Spleen (tissue), 11 donors: ENCODE measurements around the gene ADAMTSL3. TPM values are rescaled to one million over a fixed set of nuclear protein-coding genes. Genes with fewer than 3 reads are reported as not detected.

Source experiments
- DNase-seq: peaks from one replicate; pipeline ENCODE4 v3.0.0-alpha.2; 2020
- H3K27ac ChIP-seq, 8 donors: fragments of 200-600 bp; sonication (generic) in 7 of 8; 1 replicate in 4 of 8; 2 replicates in 4 of 8; pipeline versions ENCODE4 v1.5.0 to v1.8.0; 2016 to 2021; ENCODE audit warnings: inconsistent platforms in 4 of 8, mild to moderate bottlenecking in 4 of 8, moderate library complexity in 1 of 8
- H3K27me3 ChIP-seq, 7 donors: fragments of 200-600 bp; sonication (generic) in 6 of 7; replicated peaks in 1 of 7; 1 replicate in 4 of 7; 2 replicates in 3 of 7; pipeline versions ENCODE4 v1.5.0 to v1.8.0; 2016 to 2021; ENCODE audit warnings: inconsistent platforms in 3 of 7, mild to moderate bottlenecking in 1 of 7
- H3K36me3 ChIP-seq, 6 donors: fragments of 200-600 bp; sonication (generic) in 5 of 6; 1 replicate in 4 of 6; 2 replicates in 2 of 6; pipeline versions ENCODE4 v1.5.0 to v1.8.0; 2016 to 2021; ENCODE audit warnings: inconsistent platforms in 2 of 6
- H3K4me1 ChIP-seq, 6 donors: fragments of 200-600 bp; sonication (generic) in 5 of 6; 1 replicate in 3 of 6; 2 replicates in 3 of 6; pipeline versions ENCODE4 v1.5.0 to v1.8.0; 2016 to 2021; ENCODE audit warnings: inconsistent platforms in 3 of 6
- H3K4me3 ChIP-seq, 8 donors: fragments of 200-600 bp; sonication (generic) in 7 of 8; 1 replicate in 4 of 8; 2 replicates in 4 of 8; pipeline versions ENCODE4 v1.5.0 to v1.8.0; 2016 to 2021; ENCODE audit warnings: inconsistent platforms in 4 of 8, mild to moderate bottlenecking in 4 of 8, moderate library complexity in 2 of 8
- H3K9me3 ChIP-seq, 8 donors: fragments of 200-600 bp; sonication (generic) in 7 of 8; 1 replicate in 4 of 8; 2 replicates in 4 of 8; pipeline versions ENCODE4 v1.5.0 to v1.8.0; 2016 to 2021; ENCODE audit warnings: inconsistent platforms in 4 of 8
- CTCF ChIP-seq, 11 experiments: fragments of 200-600 bp in 7 of 11; fragments of 450-650 bp in 4 of 11; sonication (generic) in 4 of 11; IDR thresholded peaks in 8 of 11; conservative IDR thresholded peaks in 3 of 11; 1 replicate in 7 of 11; 2 replicates in 4 of 11; pipeline versions ENCODE4 v1.4.0 to v1.8.0; 2016 to 2021; ENCODE audit warnings: antibody characterized with exemption in 11 of 11, inconsistent platforms in 4 of 11, mild to moderate bottlenecking in 1 of 11
- POLR2A ChIP-seq, 3 donors: fragments of 450-650 bp; IDR thresholded peaks; one replicate each; pipeline ENCODE4 v1.5.1; 2017; ENCODE audit warnings: antibody characterized with exemption in 3 of 3, mild to moderate bottlenecking in 1 of 3
- POLR2AphosphoS5 ChIP-seq, 3 donors: sonication (generic); formaldehyde crosslinking; IDR thresholded peaks; one replicate each; pipeline ENCODE4 v1.5.1; 2017; ENCODE audit warnings: antibody characterized with exemption in 3 of 3
- whole genome bisulfite sequencing, 5 donors: extraction: QIAGEN DNeasy Blood & Tissue Kit in 3 of 5; methylation state at CpG; one replicate each; pipeline versions ENCODE4 v1.1.5 to v1.1.7; 2013 to 2018; 5-methylcytosine and 5-hydroxymethylcytosine counted together
- intact Hi-C: fragments of 100-400 bp; cut with DNase I; formaldehyde crosslinking; loops from one replicate; pipeline ENCODE4 v1.15.0; 2023; ENCODE audit warnings: low total_unique reads
- polyA plus RNA-seq, 3 donors: library from polyadenylated mRNA; stranded (reverse); fragments of 200-250 nt; gene quantifications; one replicate each; pipeline ENCODE4 v1.2.1, GENCODE V29; 2013
- total RNA-seq, 7 donors: library from RNA; depleted of rRNA in 3 of 7; stranded (reverse); fragments of >200 nt in 3 of 7; fragmentation: NEBNext Ultra II Directional in 4 of 7; extraction: Animal tissue kit (Norgen Biotek cat#: 25700) in 4 of 7; gene quantifications; one replicate each; pipeline versions ENCODE4 v1.1.0 to v1.2.1, GENCODE V29; 2016 to 2021
- donor health status: healthy with polysubstance abuse.
- donor health status: DM: no; HTN: no; CAD: no; lungs with moderate emphysema.
- donor health status: DM: no; HTN: no; CAD: no.
- donor health status: Bipolar disorder and iron deficiency.
- donor health status: healthy.
- donor health status: DM: no; HTN: no; CAD: no.
- donor health status: DM: yes; HTN: yes; CAD: no.

ADAMTSL3 gene
- total and polyA plus RNA-seq, 10 donors = 0.09 to 5.7 (median 2.9) TPM

DNA sequence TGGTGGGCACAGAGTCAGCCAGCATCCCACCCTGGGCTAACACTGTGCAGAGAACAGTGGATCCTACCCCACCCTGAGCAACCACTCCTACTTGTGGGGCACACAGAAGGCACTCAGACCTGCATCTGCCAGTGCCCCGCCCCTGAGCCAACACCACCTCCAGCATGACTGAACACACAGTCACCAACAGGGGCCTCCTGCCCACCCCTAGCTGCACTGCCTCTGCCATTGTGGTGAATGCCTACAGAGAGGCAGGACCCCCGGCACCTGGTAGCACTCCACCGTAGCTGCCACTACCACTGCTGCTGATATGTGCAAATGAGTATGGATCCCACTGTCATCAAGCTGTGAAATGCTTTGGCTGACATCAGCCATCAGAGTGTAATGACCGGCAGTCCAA, 123.1 kb downstream of the ADAMTSL3 start:
- H3K4me3 ChIP-seq = no peak overlapping the region
- WGBS, 5 donors = 80 to 97% (median 91%) methylated on average over 3 to 4 of the region's 4 CpGs
- intact Hi-C loops = no loop called here
- H3K27me3 ChIP-seq = peaks cover 0 to 17% (median 0%) of the 10 kb centered on the region in 7 donors
- H3K36me3 ChIP-seq = no peaks in the 10 kb centered on the region
- no peak overlapping the region for H3K27ac ChIP-seq
- no peak for DNase-seq
- peaks cover 0 to 9% (median 0%) of the 10 kb centered on the region in 8 donors for H3K9me3 ChIP-seq
- no peak for TF ChIP-seq POLR2A (IDR thresholded peaks at IDR 0.05)
- no peak for TF ChIP-seq POLR2AphosphoS5 (IDR thresholded peaks at IDR 0.05)
- no peak for TF ChIP-seq CTCF (IDR thresholded peaks at IDR 0.05 in 8 of 11, conservative IDR thresholded peaks at IDR 0.05 in 3 of 11)
- H3K4me1 ChIP-seq = no peaks in the 10 kb centered on the region

DNA sequence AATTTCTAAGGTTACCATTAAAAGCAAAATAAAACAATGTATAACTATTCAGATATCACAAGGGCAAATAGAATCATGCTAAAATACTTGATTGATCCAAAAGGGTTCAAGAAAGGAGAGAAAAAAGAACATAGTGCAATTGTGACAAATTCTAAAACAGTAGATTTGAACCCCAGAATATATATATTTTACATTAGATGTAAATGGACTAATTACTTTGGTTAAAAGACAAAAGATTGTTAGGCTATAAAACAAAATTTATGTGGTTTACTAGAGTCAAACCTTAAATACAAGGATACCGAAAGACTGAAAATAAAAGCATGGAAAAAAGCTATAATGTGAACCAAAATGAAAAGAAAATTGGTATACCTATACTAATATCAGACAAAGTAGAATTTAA, 129.3 kb downstream of the ADAMTSL3 start:
- H3K27ac ChIP-seq = no peak overlapping the region
- no peak for TF ChIP-seq CTCF (IDR thresholded peaks at IDR 0.05 in 8 of 11, conservative IDR thresholded peaks at IDR 0.05 in 3 of 11)
- no peak for TF ChIP-seq POLR2A (IDR thresholded peaks at IDR 0.05)
- TF ChIP-seq POLR2AphosphoS5 (IDR thresholded peaks at IDR 0.05) = no peak
- DNase-seq = no peak
- no peak overlapping the region for H3K4me3 ChIP-seq
- H3K27me3 ChIP-seq = no peaks in the 10 kb centered on the region
- intact Hi-C loops = no loop called here
- no peaks in the 10 kb centered on the region for H3K36me3 ChIP-seq
- peaks cover 0 to 22% (median 6%) of the 10 kb centered on the region in 8 donors for H3K9me3 ChIP-seq
- WGBS, 5 donors = 86 to 98% (median 91%) methylated on average over 1 of the region's 1 CpG
- H3K4me1 ChIP-seq = no peaks in the 10 kb centered on the region

- DNase-seq = no peak
- Histone ChIP-seq H3K4me3 (no peak overlapping the region), H3K4me1 (no peaks in the 10 kb centered on the region), H3K9me3 (peaks cover 0 to 17% (median 6%) of the 10 kb centered on the region in 8 donors), H3K36me3 (no peaks in the 10 kb centered on the region), H3K27ac (no peak overlapping the region), H3K27me3 (peaks cover 0 to 8% (median 0%) of the 10 kb centered on the region in 7 donors)
- TF ChIP-seq POLR2AphosphoS5 (IDR thresholded peaks at IDR 0.05) (no peak), CTCF (IDR thresholded peaks at IDR 0.05 in 8 of 11, conservative IDR thresholded peaks at IDR 0.05 in 3 of 11) (no peak), POLR2A (IDR thresholded peaks at IDR 0.05) (no peak)
- intact Hi-C loops = no loop called here
Measured at GRCh38 chr15:83784975-83785374, 131.1 kb downstream of the ADAMTSL3 start.

DNA sequence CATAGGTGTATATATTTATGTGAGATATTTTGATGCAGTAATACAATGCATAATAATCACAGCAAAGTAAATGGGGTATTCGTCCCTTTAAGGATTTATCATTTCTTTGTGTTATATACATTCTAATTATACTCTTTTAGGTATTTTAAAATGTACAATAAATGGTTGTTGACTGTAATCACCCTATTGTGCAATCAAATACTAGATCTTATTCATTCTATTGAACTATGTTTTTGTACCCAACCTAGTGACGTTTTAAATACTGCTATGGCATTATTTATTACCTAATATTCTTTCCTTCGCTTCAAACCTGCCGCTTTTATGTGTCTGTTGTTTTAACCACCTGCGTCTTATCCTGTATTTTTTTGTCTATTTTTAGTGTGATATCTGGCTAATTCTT, 132.4 kb downstream of the ADAMTSL3 start:
- Histone ChIP-seq H3K9me3 (peaks cover 0 to 17% (median 6%) of the 10 kb centered on the region in 8 donors), H3K4me3 (no peak overlapping the region), H3K36me3 (no peaks in the 10 kb centered on the region), H3K27me3 (peaks cover 0 to 10% (median 0%) of the 10 kb centered on the region in 7 donors), H3K27ac (no peak overlapping the region), H3K4me1 (no peaks in the 10 kb centered on the region)
- 79 to 93% (median 88%) methylated on average over 5 of the region's 5 CpGs for WGBS, 5 donors
- DNase-seq = no peak
- intact Hi-C loops = no loop called here
- TF ChIP-seq CTCF (IDR thresholded peaks at IDR 0.05 in 8 of 11, conservative IDR thresholded peaks at IDR 0.05 in 3 of 11) = no peak
- TF ChIP-seq POLR2A (IDR thresholded peaks at IDR 0.05) = no peak
- TF ChIP-seq POLR2AphosphoS5 (IDR thresholded peaks at IDR 0.05) = no peak
